Hepatocyte (in vitro differentiated cells): ENCODE data around the gene RAI1. TPM values are rescaled to one million over a fixed set of nuclear protein-coding genes. Genes with fewer than 3 reads are reported as not detected.

Experiments used
- DNase-seq: peaks from one replicate; pipeline ENCODE4 v3.0.0-alpha.2; 2016; ENCODE audit warnings: low spot score
- H2AFZ ChIP-seq: fragments of 200-600 bp; sonication (generic); 2 replicates; pipeline ENCODE4 v1.6.0; 2016; ENCODE audit warnings: antibody characterized with exemption, mild to moderate bottlenecking
- H3K27ac ChIP-seq: fragments of 200-600 bp; sonication (generic); 2 replicates; pipeline ENCODE4 v1.5.1; 2016; ENCODE audit warnings: mild to moderate bottlenecking
- H3K27me3 ChIP-seq: fragments of 200-600 bp; sonication (generic); 2 replicates; pipeline ENCODE4 v1.6.1; 2016
- H3K36me3 ChIP-seq: fragments of 200-600 bp; sonication (generic); replicated peaks from 2 replicates; pipeline ENCODE4 v1.5.1; 2016; ENCODE audit warnings: low read depth; ENCODE audit not compliant: insufficient read depth
- H3K4me1 ChIP-seq: fragments of 200-600 bp; sonication (generic); 2 replicates; pipeline ENCODE4 v1.5.1; 2016; ENCODE audit warnings: mild to moderate bottlenecking, moderate library complexity; ENCODE audit not compliant: insufficient read depth
- H3K4me2 ChIP-seq: fragments of 200-600 bp; sonication (generic); 2 replicates; pipeline ENCODE4 v1.6.0; 2016
- H3K4me3 ChIP-seq: fragments of 200-600 bp; sonication (generic); 2 replicates; pipeline ENCODE4 v1.5.1; 2016; ENCODE audit warnings: mild to moderate bottlenecking
- H3K79me2 ChIP-seq: fragments of 200-600 bp; sonication (generic); 2 replicates; pipeline ENCODE4 v1.6.0; 2017; ENCODE audit warnings: mild to moderate bottlenecking
- H3K9me2 ChIP-seq: fragments of 200-600 bp; sonication (generic); replicated peaks from 2 replicates; pipeline ENCODE4 v1.6.0; 2017; ENCODE audit warnings: mild to moderate bottlenecking; ENCODE audit not compliant: insufficient read depth
- H3K9me3 ChIP-seq: fragments of 200-600 bp; sonication (generic); 2 replicates; pipeline ENCODE4 v1.5.1; 2016; ENCODE audit warnings: low read depth, mild to moderate bottlenecking
- H4K20me1 ChIP-seq: fragments of 200-600 bp; sonication (generic); 2 replicates; pipeline ENCODE4 v1.6.0; 2016; ENCODE audit warnings: mild to moderate bottlenecking; ENCODE audit not compliant: insufficient read depth, poor library complexity, severe bottlenecking
- EZH2 ChIP-seq: fragments of 200-600 bp; sonication (generic); IDR thresholded peaks from 2 replicates; pipeline ENCODE4 v1.6.1; 2016; ENCODE audit warnings: antibody characterized with exemption, mild to moderate bottlenecking, borderline replicate concordance
- EZH2phosphoT487 ChIP-seq: fragments of 200-600 bp; sonication (generic); IDR thresholded peaks from one replicate; pipeline ENCODE4 v1.6.1; 2018; ENCODE audit warnings: antibody characterized with exemption, mild to moderate bottlenecking, low read depth, moderate library complexity; ENCODE audit not compliant: unreplicated experiment, severe bottlenecking
- WGBS: methylation state at CpG from one replicate; pipeline ENCODE4 v1.1.6; 2016; ENCODE audit warnings: low lambda C conversion rate; ENCODE audit errors: missing lambda C conversion rate; 5-methylcytosine and 5-hydroxymethylcytosine counted together
- polyA plus RNA-seq: library from polyadenylated mRNA; unstranded; fragments of >200 nt; fragmentation: Nextera tagmentation; extraction: Ambion mirVana; gene quantifications from 2 replicates; pipeline ENCODE4 v1.2.1, GENCODE V29; 2016
- total RNA-seq: library from RNA; depleted of rRNA; stranded (reverse); fragments of >200 nt; gene quantifications from 2 replicates; pipeline ENCODE4 v1.2.3, GENCODE V29; 2014
- TF ChIP-seq, protein P1 (sequence below): fragments of 200-600 bp; sonication (generic); IDR thresholded peaks from 2 replicates; pipeline ENCODE4 v1.5.1; 2016; ENCODE audit warnings: antibody characterized with exemption, mild to moderate bottlenecking; ENCODE audit not compliant: poor library complexity

RAI1 gene
- total and polyA plus RNA-seq, 2 experiments from 2014 or later: 20.2 to 23.8 TPM

DNA sequence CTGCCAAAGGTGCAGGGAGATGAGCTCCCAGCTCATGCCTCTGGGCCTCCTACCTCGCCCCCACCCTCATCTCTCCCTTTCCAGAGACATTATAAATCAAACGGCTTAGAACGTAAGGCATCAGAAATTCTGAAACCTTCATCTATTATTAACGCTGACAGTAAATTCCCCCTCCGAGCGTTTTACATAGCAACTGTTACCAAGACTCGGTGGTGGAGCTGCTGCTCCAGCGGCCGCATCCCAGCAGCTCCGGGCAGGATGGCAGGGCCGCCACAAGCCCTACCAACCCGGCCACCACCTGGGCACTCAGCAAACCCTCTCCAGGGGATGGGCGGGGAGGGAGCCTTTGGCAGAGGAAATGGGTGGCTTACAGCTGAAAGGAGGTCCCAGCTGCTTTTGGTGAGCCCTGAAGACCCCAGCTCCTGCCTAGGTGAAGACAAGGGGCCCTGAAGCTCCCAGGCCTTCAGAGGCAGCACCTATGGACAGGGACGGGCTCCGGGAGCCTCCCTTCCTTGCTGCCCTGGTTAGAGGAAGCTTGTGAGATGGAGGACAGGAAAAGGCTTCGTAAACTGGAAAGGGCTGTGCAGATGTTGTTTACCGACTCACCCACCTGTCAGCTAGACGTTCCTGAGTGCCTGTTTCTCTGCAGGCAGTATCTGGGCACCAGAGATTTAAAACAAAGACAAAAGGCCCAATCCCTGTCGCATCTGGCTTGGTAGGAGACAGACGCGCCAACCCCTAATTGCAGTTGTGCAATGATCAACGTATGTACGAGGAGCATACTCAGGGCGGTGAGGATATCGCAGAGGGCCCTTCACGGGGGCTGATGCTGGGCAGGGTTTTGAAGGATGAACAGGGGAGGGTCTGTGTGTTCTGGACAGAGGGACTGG, 76.9 kb downstream of the RAI1 start:
- Histone ChIP-seq H3K27me3 (no peaks in the 10 kb centered on the region), H2AFZ (no peak overlapping the region), H4K20me1 (peaks cover 35% of the 10 kb centered on the region), H3K4me1 (peaks cover 3% of the 10 kb centered on the region), H3K36me3 (no peaks in the 10 kb centered on the region), H3K9me3 (no peaks in the 10 kb centered on the region), H3K79me2 (peaks cover 97% of the 10 kb centered on the region), H3K4me2 (no peak overlapping the region), H3K27ac (no peak overlapping the region), H3K9me2 (no peaks in the 10 kb centered on the region), H3K4me3 (no peak overlapping the region)
- no peak for TF ChIP-seq EZH2phosphoT487
- 85% methylated on average over 26 of the region's 26 CpGs for WGBS
- no peak for DNase-seq

DNA sequence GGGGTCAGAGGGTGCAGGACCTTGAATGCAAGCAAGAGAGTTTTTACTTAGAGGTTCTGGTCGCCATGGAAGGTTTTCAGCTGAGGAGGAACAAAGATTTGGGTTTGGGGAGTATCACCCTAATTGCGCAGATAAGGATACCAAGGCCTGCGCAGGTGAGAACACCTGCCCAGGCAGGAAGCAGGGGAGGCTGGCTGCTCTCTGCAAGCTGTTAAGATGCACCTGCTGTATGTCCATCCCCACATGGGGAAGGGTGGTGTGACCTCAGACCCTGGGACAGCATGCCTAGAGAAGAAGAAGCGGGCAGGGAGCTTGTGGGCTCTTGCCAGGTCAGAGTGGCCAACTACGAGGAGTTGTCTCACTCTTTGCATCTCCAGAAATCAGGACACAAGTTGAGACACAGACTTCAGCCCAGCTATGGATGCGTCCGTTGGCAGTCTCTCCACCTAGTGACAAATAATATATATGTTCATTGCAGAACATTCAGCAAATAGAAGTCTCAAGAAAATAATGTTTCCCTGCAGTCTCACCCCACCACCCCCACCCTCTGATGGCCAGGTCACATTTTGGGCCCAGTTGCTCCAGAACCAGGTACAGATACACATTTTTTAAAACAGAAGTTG, 77.8 kb downstream of the RAI1 start:
- 94% methylated on average over 7 of the region's 7 CpGs for WGBS
- Histone ChIP-seq H4K20me1 (peaks cover 37% of the 10 kb centered on the region), H3K4me1 (no peaks in the 10 kb centered on the region), H2AFZ (no peak overlapping the region), H3K9me2 (no peaks in the 10 kb centered on the region), H3K27ac (no peak overlapping the region), H3K9me3 (no peaks in the 10 kb centered on the region), H3K36me3 (no peaks in the 10 kb centered on the region), H3K4me3 (no peak overlapping the region), H3K27me3 (no peaks in the 10 kb centered on the region), H3K4me2 (no peak overlapping the region), H3K79me2 (peaks cover 97% of the 10 kb centered on the region)
- no peak for DNase-seq
- TF ChIP-seq EZH2 (no peak), EZH2phosphoT487 (no peak)
- TF ChIP-seq, protein P1, sequence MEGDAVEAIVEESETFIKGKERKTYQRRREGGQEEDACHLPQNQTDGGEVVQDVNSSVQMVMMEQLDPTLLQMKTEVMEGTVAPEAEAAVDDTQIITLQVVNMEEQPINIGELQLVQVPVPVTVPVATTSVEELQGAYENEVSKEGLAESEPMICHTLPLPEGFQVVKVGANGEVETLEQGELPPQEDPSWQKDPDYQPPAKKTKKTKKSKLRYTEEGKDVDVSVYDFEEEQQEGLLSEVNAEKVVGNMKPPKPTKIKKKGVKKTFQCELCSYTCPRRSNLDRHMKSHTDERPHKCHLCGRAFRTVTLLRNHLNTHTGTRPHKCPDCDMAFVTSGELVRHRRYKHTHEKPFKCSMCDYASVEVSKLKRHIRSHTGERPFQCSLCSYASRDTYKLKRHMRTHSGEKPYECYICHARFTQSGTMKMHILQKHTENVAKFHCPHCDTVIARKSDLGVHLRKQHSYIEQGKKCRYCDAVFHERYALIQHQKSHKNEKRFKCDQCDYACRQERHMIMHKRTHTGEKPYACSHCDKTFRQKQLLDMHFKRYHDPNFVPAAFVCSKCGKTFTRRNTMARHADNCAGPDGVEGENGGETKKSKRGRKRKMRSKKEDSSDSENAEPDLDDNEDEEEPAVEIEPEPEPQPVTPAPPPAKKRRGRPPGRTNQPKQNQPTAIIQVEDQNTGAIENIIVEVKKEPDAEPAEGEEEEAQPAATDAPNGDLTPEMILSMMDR: no peak

DNA sequence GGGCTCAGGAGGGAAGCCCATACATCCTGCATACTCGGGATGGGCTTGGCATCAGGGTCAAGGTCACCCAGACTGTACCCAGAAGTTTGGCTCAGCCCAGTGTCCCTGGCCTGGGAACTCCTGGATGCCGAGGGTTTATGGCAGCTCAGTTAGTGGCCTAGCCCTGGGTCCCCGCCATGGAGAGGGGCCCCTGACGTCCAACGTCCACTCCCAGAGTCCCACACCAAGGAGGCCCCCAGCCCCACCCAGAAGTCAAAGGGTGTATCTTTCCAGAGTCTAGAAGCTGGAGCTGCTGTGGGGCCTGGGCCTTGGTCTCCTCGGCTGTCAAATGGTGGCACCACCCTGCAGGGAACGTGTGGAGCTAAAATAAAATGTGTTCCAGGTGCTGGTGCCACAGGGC, 79.1 kb downstream of the RAI1 start:
- Histone ChIP-seq H3K9me2 (no peaks in the 10 kb centered on the region), H3K4me3 (no peak overlapping the region), H3K79me2 (peaks cover 96% of the 10 kb centered on the region), H3K9me3 (no peaks in the 10 kb centered on the region), H3K27me3 (no peaks in the 10 kb centered on the region), H3K4me1 (peaks cover 2% of the 10 kb centered on the region), H3K4me2 (no peak overlapping the region), H3K36me3 (no peaks in the 10 kb centered on the region), H4K20me1 (peaks cover 46% of the 10 kb centered on the region), H3K27ac (no peak overlapping the region), H2AFZ (no peak overlapping the region)
- TF ChIP-seq EZH2phosphoT487: no peak
- no peak for TF ChIP-seq EZH2
- TF ChIP-seq, protein P1: no peak
- DNase-seq: no peak
- 71% methylated on average over 7 of the region's 7 CpGs for WGBS

DNA sequence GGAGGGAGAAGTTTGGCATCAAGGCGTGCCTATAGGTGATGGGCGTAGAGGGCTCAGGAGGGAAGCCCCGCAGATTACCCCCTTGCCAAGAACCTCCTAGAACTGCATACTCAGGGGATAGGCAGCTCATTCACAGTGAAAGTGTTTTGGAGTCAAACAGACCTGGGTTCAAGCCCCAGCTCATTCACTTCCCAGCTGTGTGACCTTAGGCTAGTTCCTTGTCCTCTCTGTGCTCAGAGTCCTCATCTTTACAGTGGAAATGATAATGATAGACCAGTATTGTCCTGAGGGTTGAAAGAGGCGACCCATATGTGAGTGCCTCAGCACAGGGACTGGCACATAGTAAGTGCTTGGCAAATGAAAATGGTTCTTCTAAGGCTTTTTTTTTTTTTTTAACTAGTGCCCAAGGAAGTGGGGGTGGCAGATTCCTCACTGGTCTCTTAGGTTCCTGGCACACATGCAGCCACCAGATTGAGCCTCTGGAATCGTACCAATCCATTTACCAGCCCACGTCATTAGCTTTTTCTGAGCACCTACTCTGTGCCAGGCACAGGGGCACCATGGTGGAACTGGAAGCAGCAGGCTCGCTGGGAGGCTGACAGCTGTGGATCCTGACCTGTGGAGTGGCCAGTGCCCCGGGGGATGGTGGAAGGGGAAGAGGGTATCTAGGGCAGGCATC, 79.8 kb downstream of the RAI1 start:
- Histone ChIP-seq H3K27ac (no peak overlapping the region), H4K20me1 (peaks cover 42% of the 10 kb centered on the region), H2AFZ (no peak overlapping the region), H3K9me3 (no peaks in the 10 kb centered on the region), H3K27me3 (no peaks in the 10 kb centered on the region), H3K4me1 (peaks cover 9% of the 10 kb centered on the region), H3K4me3 (no peak overlapping the region), H3K4me2 (no peak overlapping the region), H3K36me3 (no peaks in the 10 kb centered on the region), H3K9me2 (no peaks in the 10 kb centered on the region), H3K79me2 (peaks cover 96% of the 10 kb centered on the region)
- TF ChIP-seq, protein P1: no peak
- TF ChIP-seq EZH2phosphoT487: no peak
- TF ChIP-seq EZH2: no peak
- 95% methylated on average over 8 of the region's 8 CpGs for WGBS
- DNase-seq: no peak
